K562 (cell line): ENCODE results near the gene ITPR3. TPM values are rescaled to one million over a fixed set of nuclear protein-coding genes. Genes with fewer than 3 reads are reported as not detected.
A peak's percentile ranks its signal among the peaks of the same experiment; 100 is the strongest.

Source experiments
- ATF7 ChIP-seq: fragments of 450-650 bp; IDR thresholded peaks from 2 replicates; pipeline ENCODE4 v1.7.1; 2014; ENCODE audit warnings: mild to moderate bottlenecking, moderate library complexity
- FOXA3 ChIP-seq, 2 experiments: fragments of 450-650 bp in 1 of 2; sonication (generic) in 1 of 2; formaldehyde crosslinking; IDR thresholded peaks in 1 of 2; conservative IDR thresholded peaks in 1 of 2; 2 replicates each; pipeline versions ENCODE4 v1.4.0 to v1.8.0; 2020 to 2022; ENCODE audit warnings: mild to moderate bottlenecking in 2 of 2, missing genetic modification reagents in 1 of 2
- GABPA ChIP-seq: fragments of 200-800 bp; sonication (Bioruptor generic); conservative IDR thresholded peaks from 2 replicates; pipeline ENCODE4 v1.6.1; 2016; ENCODE audit warnings: low read depth, missing genetic modification characterization, missing compliant biosample characterization
- IRF2 ChIP-seq: sonication (generic); formaldehyde crosslinking; IDR thresholded peaks from 2 replicates; pipeline ENCODE4 v1.8.1; 2022; ENCODE audit warnings: mild to moderate bottlenecking, missing genetic modification reagents
- MCM3 ChIP-seq: fragments of 450-650 bp; IDR thresholded peaks from 2 replicates; pipeline ENCODE4 v1.6.1; 2016
- NKRF ChIP-seq: fragments of 450-650 bp; IDR thresholded peaks from 2 replicates; pipeline ENCODE4 v1.6.1; 2016; ENCODE audit warnings: borderline replicate concordance
- POLR2G ChIP-seq: fragments of 200-400 bp; formaldehyde crosslinking; IDR thresholded peaks from 2 replicates; pipeline ENCODE4 v1.6.1; 2017; ENCODE audit warnings: low read depth, mild to moderate bottlenecking, antibody characterized with exemption, low read length, moderate library complexity
- RAD51 ChIP-seq: fragments of 450-650 bp; IDR thresholded peaks from 2 replicates; pipeline ENCODE4 v1.7.1; 2016; ENCODE audit warnings: low read depth, mild to moderate bottlenecking, borderline replicate concordance
- SMARCA4 ChIP-seq: fragments of 450-650 bp; IDR thresholded peaks from 2 replicates; pipeline ENCODE4 v1.6.1; 2016
- SRSF3 ChIP-seq: fragments of 200-400 bp; formaldehyde crosslinking; IDR thresholded peaks from 2 replicates; pipeline ENCODE4 v1.6.1; 2016; ENCODE audit warnings: mild to moderate bottlenecking, low read length, moderate library complexity; ENCODE audit not compliant: insufficient read depth
- TCF3 ChIP-seq: sonication (generic); formaldehyde crosslinking; IDR thresholded peaks from 2 replicates; pipeline ENCODE4 v1.4.0; 2020; ENCODE audit warnings: mild to moderate bottlenecking, missing genetic modification reagents
- polyA plus RNA-seq, 8 experiments: library from polyadenylated mRNA; depleted of rRNA in 4 of 8; stranded (reverse) in 5 of 8; unstranded in 3 of 8; fragments of >200 nt; fragmentation: Nextera tagmentation in 2 of 8; fragmentation: Illumina TruSeq in 1 of 8; extraction: Ambion mirVana in 2 of 8; extraction: Trizol in 1 of 8; gene quantifications; 2 replicates each; pipeline versions ENCODE4 v1.2.1 to v1.2.3, GENCODE V29; 2011 to 2014; ENCODE audit warnings: inconsistent platforms in 1 of 8, missing spikeins in 1 of 8
- total RNA-seq, 7 experiments: library from RNA; depleted of rRNA in 6 of 7; stranded (reverse); fragments of >200 nt in 6 of 7; fragmentation: Illumina TruSeq in 2 of 7; extraction: Trizol in 2 of 7; gene quantifications; 2 replicates each; pipeline versions ENCODE4 v1.2.1 to v1.2.3, GENCODE V29; 2011 to 2021; ENCODE audit warnings: low replicate concordance in 1 of 7
- TF ChIP-seq, protein P1 (sequence below): sonication (generic); formaldehyde crosslinking; IDR thresholded peaks from 2 replicates; pipeline ENCODE4 v1.8.1; 2023; ENCODE audit warnings: mild to moderate bottlenecking, missing genetic modification reagents

Gene ITPR3
- total and polyA plus RNA-seq, 9 of the 15 experiments (the other 6 are each of a cell fraction or from before 2014, with no cell fraction given) = 0.39 to 35.7 (median 13.2) TPM

- TF ChIP-seq IRF2 = no peak
- 0 out of 2 replicates have a peak, but pooled peaks have one; percentile 11 for TF ChIP-seq POLR2G
- no peak for TF ChIP-seq NKRF
- no peak for TF ChIP-seq ATF7
- no peak for TF ChIP-seq RAD51
- TF ChIP-seq SMARCA4 = no peak
- no peak for TF ChIP-seq FOXA3 (CRISPR knock-in tag; conservative IDR thresholded peaks at IDR 0.05 in 1 of 2, IDR thresholded peaks at IDR 0.05 in 1 of 2)
- no peak for TF ChIP-seq TCF3 (CRISPR knock-in tag)
- no peak for TF ChIP-seq GABPA (tag)
- no peak for TF ChIP-seq SRSF3
- no peak for TF ChIP-seq MCM3
- TF ChIP-seq, protein P1, sequence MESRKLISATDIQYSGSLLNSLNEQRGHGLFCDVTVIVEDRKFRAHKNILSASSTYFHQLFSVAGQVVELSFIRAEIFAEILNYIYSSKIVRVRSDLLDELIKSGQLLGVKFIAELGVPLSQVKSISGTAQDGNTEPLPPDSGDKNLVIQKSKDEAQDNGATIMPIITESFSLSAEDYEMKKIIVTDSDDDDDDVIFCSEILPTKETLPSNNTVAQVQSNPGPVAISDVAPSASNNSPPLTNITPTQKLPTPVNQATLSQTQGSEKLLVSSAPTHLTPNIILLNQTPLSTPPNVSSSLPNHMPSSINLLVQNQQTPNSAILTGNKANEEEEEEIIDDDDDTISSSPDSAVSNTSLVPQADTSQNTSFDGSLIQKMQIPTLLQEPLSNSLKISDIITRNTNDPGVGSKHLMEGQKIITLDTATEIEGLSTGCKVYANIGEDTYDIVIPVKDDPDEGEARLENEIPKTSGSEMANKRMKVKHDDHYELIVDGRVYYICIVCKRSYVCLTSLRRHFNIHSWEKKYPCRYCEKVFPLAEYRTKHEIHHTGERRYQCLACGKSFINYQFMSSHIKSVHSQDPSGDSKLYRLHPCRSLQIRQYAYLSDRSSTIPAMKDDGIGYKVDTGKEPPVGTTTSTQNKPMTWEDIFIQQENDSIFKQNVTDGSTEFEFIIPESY = no peak
Observed at GRCh38 chr6:33692078-33692759, 71.1 kb downstream of the ITPR3 start (continued).
